SU-DHL-6 (cell line): ENCODE results near the gene CNOT11.

Experiments used
- H2AFZ ChIP-seq: fragments of 200-600 bp; sonication (generic); 2 replicates; pipeline ENCODE4 v1.6.1; 2014; ENCODE audit warnings: low read depth, mild to moderate bottlenecking, moderate library complexity, mixed read lengths, antibody characterized with exemption, low read length; ENCODE audit not compliant: severe bottlenecking
- H3F3A ChIP-seq: fragments of 200-600 bp; shearing (Covaris generic); 2 replicates; pipeline ENCODE4 v1.6.0; 2016; ENCODE audit warnings: antibody characterized with exemption, mild to moderate bottlenecking; ENCODE audit not compliant: insufficient read depth
- H3K27ac ChIP-seq: fragments of 200-600 bp; sonication (generic); 2 replicates; pipeline ENCODE4 v1.5.1; 2016; ENCODE audit warnings: low read depth, mild to moderate bottlenecking, low read length, moderate library complexity, mixed read lengths
- H3K27me3 ChIP-seq: fragments of 200-600 bp; sonication (generic), shearing (Covaris generic); 2 replicates; pipeline ENCODE4 v1.6.0; 2014; ENCODE audit warnings: mild to moderate bottlenecking, low read length
- H3K36me3 ChIP-seq: fragments of 200-600 bp; sonication (generic); 2 replicates; pipeline ENCODE4 v1.6.1; 2014; ENCODE audit warnings: mild to moderate bottlenecking, low read length, mixed read lengths
- H3K4me2 ChIP-seq: fragments of 300-600, 200-600 bp; shearing (Covaris generic), sonication (generic); 2 replicates; pipeline ENCODE4 v1.6.0; 2014; ENCODE audit warnings: low read length, low read depth, mild to moderate bottlenecking; ENCODE audit not compliant: poor library complexity, severe bottlenecking
- H3K4me3 ChIP-seq: fragments of 200-600 bp; sonication (generic); 2 replicates; pipeline ENCODE4 v1.5.1; 2014; ENCODE audit warnings: antibody characterized with exemption, low read length, mild to moderate bottlenecking, mixed read lengths; ENCODE audit not compliant: insufficient read depth, poor library complexity, severe bottlenecking
- H3K79me2 ChIP-seq: fragments of 200-600 bp; sonication (generic); 2 replicates; pipeline ENCODE4 v1.6.1; 2014; ENCODE audit warnings: mild to moderate bottlenecking, low read length, moderate library complexity; ENCODE audit not compliant: insufficient read depth
- H3K9ac ChIP-seq: fragments of 200-600 bp; sonication (generic); 2 replicates; pipeline ENCODE4 v1.7.0; 2014; ENCODE audit warnings: mild to moderate bottlenecking, low read length
- H3K9me2 ChIP-seq: fragments of 200-600 bp; sonication (generic); replicated peaks from 2 replicates; pipeline ENCODE4 v1.6.1; 2014; ENCODE audit warnings: low read length; ENCODE audit not compliant: insufficient read depth
- H3K9me3 ChIP-seq: fragments of 200-600 bp; sonication (generic); 2 replicates; pipeline ENCODE4 v1.6.1; 2014; ENCODE audit warnings: low read length, mixed read lengths; ENCODE audit not compliant: insufficient read depth
- H4K20me1 ChIP-seq: fragments of 200-600 bp; sonication (generic); 2 replicates; pipeline ENCODE4 v1.6.1; 2014; ENCODE audit warnings: low read depth, mild to moderate bottlenecking, antibody characterized with exemption, low read length, moderate library complexity, mixed read lengths
- EZH2phosphoT487 ChIP-seq: fragments of 200-600 bp; sonication (generic), shearing (Covaris generic); conservative IDR thresholded peaks from 2 replicates; pipeline ENCODE4 v1.6.1; 2018; ENCODE audit warnings: mild to moderate bottlenecking, antibody characterized with exemption, low read length, moderate library complexity, mixed read lengths
- TF ChIP-seq, protein P1 (sequence below): fragments of 200-600 bp; sonication (generic); IDR thresholded peaks from one replicate; pipeline ENCODE4 v1.5.1; 2017; ENCODE audit warnings: antibody characterized with exemption, mild to moderate bottlenecking, low read length, moderate library complexity; ENCODE audit not compliant: insufficient read depth, poor library complexity, severe bottlenecking

The CNOT11 gene

GRCh38 chr2:101307950-101308431 lies 55.3 kb downstream of the CNOT11 start:
- peak overlapping the region; percentile 96 for H2AFZ ChIP-seq
- no peaks in the 10 kb centered on the region for H3K36me3 ChIP-seq
- H3K9me3 ChIP-seq: no peaks in the 10 kb centered on the region
- H3K27ac ChIP-seq: no peak overlapping the region
- H3F3A ChIP-seq: 0 out of 2 replicates have a peak, but pooled peaks cover 5% of the 10 kb centered on the region
- TF ChIP-seq, protein P1, sequence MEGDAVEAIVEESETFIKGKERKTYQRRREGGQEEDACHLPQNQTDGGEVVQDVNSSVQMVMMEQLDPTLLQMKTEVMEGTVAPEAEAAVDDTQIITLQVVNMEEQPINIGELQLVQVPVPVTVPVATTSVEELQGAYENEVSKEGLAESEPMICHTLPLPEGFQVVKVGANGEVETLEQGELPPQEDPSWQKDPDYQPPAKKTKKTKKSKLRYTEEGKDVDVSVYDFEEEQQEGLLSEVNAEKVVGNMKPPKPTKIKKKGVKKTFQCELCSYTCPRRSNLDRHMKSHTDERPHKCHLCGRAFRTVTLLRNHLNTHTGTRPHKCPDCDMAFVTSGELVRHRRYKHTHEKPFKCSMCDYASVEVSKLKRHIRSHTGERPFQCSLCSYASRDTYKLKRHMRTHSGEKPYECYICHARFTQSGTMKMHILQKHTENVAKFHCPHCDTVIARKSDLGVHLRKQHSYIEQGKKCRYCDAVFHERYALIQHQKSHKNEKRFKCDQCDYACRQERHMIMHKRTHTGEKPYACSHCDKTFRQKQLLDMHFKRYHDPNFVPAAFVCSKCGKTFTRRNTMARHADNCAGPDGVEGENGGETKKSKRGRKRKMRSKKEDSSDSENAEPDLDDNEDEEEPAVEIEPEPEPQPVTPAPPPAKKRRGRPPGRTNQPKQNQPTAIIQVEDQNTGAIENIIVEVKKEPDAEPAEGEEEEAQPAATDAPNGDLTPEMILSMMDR: no peak
- no peak for TF ChIP-seq EZH2phosphoT487
- H3K4me3 ChIP-seq: peak overlapping the region; percentile 92
- no peaks in the 10 kb centered on the region for H3K9me2 ChIP-seq
- H3K27me3 ChIP-seq: no peaks in the 10 kb centered on the region
- peak overlapping the region; percentile 68 for H3K4me2 ChIP-seq
- H4K20me1 ChIP-seq: no peaks in the 10 kb centered on the region
- peaks cover 18% of the 10 kb centered on the region for H3K79me2 ChIP-seq
- H3K9ac ChIP-seq: peak overlapping the region; percentile 76

DNA sequence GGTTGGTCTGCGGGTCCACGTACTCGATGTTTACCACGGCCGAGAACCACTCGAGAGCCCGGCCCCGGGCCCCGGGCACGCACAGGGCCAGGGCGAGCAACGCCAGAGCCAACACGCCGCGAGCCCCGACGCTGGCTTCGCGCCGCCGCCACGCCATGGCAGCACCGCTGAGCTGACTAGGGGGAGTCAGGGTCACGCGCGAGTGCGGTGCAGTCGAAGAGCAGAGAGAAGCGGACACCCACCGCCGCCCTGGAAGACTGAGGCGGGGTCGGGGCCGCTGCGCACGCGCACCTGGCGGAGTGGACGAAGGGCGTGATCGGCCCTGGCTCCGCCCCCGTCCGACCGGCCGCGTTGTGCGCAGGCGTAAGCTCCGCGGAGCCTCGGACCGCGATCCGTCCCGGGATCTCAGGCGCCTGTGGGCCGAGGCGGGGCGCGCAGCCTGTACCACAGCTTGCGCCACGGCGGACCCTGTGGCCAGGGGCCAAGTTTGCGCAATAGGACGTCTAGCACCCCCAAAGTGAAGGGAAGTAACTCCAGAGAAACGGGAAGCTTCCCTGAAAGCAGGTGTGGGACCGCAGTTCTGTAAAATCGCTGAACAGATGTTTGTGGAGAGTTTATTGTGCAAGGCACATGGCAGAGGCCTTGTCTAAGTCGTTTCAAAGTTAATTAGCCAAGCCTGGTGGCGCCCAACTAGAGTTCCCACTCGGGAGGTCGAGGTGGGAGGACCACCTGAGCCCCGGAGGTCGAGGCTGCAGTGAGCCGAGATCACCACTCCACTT lies 55.9 kb downstream of the CNOT11 start, which contains the start of gene RNF149:
Gene RNF149 (minus strand): TSS at position 270 of the 779 bp plus-strand sequence. CDS start 113 bp downstream, at position 157.
- peak within 1 kb of the TSS; percentile 92 for H3K4me3 ChIP-seq

GRCh38 chr2:101310090-101310833 lies 57.6 kb downstream of the CNOT11 start:
- Histone ChIP-seq H3K4me2 (no peak overlapping the region), H2AFZ (no peak overlapping the region), H3K9me3 (no peaks in the 10 kb centered on the region), H3K36me3 (no peaks in the 10 kb centered on the region), H3F3A (0 out of 2 replicates have a peak, but pooled peaks cover 5% of the 10 kb centered on the region), H4K20me1 (no peaks in the 10 kb centered on the region), H3K27ac (no peak overlapping the region), H3K4me3 (no peak overlapping the region), H3K79me2 (peaks cover 18% of the 10 kb centered on the region), H3K27me3 (no peaks in the 10 kb centered on the region), H3K9me2 (no peaks in the 10 kb centered on the region), H3K9ac (no peak overlapping the region)
- no peak for TF ChIP-seq EZH2phosphoT487
- TF ChIP-seq, protein P1: no peak

More for the DNA sequence above, 55.9 kb downstream of the CNOT11 start, which contains the start of gene RNF149:
- Histone ChIP-seq H4K20me1 (no peaks in the 10 kb centered on the region), H3K79me2 (peaks cover 18% of the 10 kb centered on the region), H3K9me2 (no peaks in the 10 kb centered on the region), H3K9ac (peak within 1 kb of the TSS; percentile 76), H3K36me3 (no peaks in the 10 kb centered on the region), H3F3A (0 out of 2 replicates have a peak, but pooled peaks cover 5% of the 10 kb centered on the region), H3K27ac (no peak within 1 kb of the TSS; the same call in 1 of the 2 replicates), H3K27me3 (no peaks in the 10 kb centered on the region), H2AFZ (peak within 1 kb of the TSS; percentile 96), H3K9me3 (no peaks in the 10 kb centered on the region), H3K4me2 (peak within 1 kb of the TSS; percentile 68)
- no peak for TF ChIP-seq EZH2phosphoT487
- TF ChIP-seq, protein P1: no peak
